Measurements from ENCODE around the gene INCA1.

The INCA1 gene

GRCh38 chr17:4969551-4970173 is 27.7 kb downstream of the INCA1 start:
- DNase-seq = no peak

- no peak for DNase-seq
Observed at GRCh38 chr17:4969047-4969550, 28.2 kb downstream of the INCA1 start.

GRCh38 chr17:4968486-4969046 is 28.8 kb downstream of the INCA1 start:
- DNase-seq = no peak

- DNase-seq = peak; percentile 94
Observed at GRCh38 chr17:4967539-4968485, 29.5 kb downstream of the INCA1 start, which contains the start of gene SPAG7. Gene SPAG7 (minus strand): TSS chr17:4967817. CDS start chr17:4967804, 13 bp downstream.

GRCh38 chr17:4966844-4967538 is 30.3 kb downstream of the INCA1 start:
- peak; percentile 99 for DNase-seq

GRCh38 chr17:4965311-4965986 is 31.9 kb downstream of the INCA1 start:
- no peak for DNase-seq

GRCh38 chr17:4960279-4960922 is 36.9 kb downstream of the INCA1 start:
- no peak for DNase-seq

GRCh38 chr17:4959261-4959965 is 37.9 kb downstream of the INCA1 start:
- no peak for DNase-seq

GRCh38 chr17:4958102-4958501 is 39.2 kb downstream of the INCA1 start:
- no peak for DNase-seq

GRCh38 chr17:4956493-4957061 is 40.7 kb downstream of the INCA1 start:
- DNase-seq = no peak

- no peak for DNase-seq
Observed at GRCh38 chr17:4955091-4955490, 42.2 kb downstream of the INCA1 start.

GRCh38 chr17:4953451-4953961 is 43.8 kb downstream of the INCA1 start:
- no peak for DNase-seq

- no peak for DNase-seq
Observed at GRCh38 chr17:4951486-4951885, 45.8 kb downstream of the INCA1 start.

- DNase-seq = no peak
Observed at GRCh38 chr17:4950746-4951204, 46.5 kb downstream of the INCA1 start, which contains the start of gene ENO3. Gene ENO3 (plus strand): TSS chr17:4951119. CDS start chr17:4951830, 711 bp downstream.

- no peak for DNase-seq
Observed at GRCh38 chr17:4950075-4950745, 47.1 kb downstream of the INCA1 start.

GRCh38 chr17:4949321-4950074 is 47.8 kb downstream of the INCA1 start:
- DNase-seq = peak; percentile 85

GRCh38 chr17:4948931-4949320 is 48.4 kb downstream of the INCA1 start:
- DNase-seq = peak; percentile 84

GRCh38 chr17:4948166-4948930 is 49.0 kb downstream of the INCA1 start, which contains the start of gene PFN1:
Gene PFN1 (minus strand): TSS chr17:4948530. CDS start chr17:4948394, 136 bp downstream.
- DNase-seq = peak; percentile 93

All from CD4-positive, alpha-beta T cell treated with Interleukin-15 for 1 hour (primary cell).